IPS-20b (cell line): ENCODE measurements around the gene ZNF322.

ENCODE experiments used
- H3K27ac ChIP-seq: one replicate; pipeline ENCODE4 v1.5.1; 2013; ENCODE audit warnings: low read length
- H3K27me3 ChIP-seq: 2 replicates; pipeline ENCODE4 v1.6.1; 2013; ENCODE audit warnings: mild to moderate bottlenecking, low read length, inconsistent platforms; ENCODE audit not compliant: insufficient read depth
- H3K36me3 ChIP-seq: 2 replicates; pipeline ENCODE4 v1.6.1; 2013; ENCODE audit warnings: low read depth, mild to moderate bottlenecking, inconsistent platforms, low read length, moderate library complexity; ENCODE audit not compliant: insufficient read depth
- H3K4me1 ChIP-seq: 2 replicates; pipeline ENCODE4 v1.6.1; 2013; ENCODE audit warnings: mild to moderate bottlenecking, control low read depth, inconsistent platforms, low read length, moderate library complexity; ENCODE audit not compliant: insufficient read depth
- H3K4me3 ChIP-seq: 2 replicates; pipeline ENCODE4 v1.5.1; 2013; ENCODE audit warnings: mild to moderate bottlenecking, low read length, inconsistent platforms
- H3K9ac ChIP-seq: 2 replicates; pipeline ENCODE4 v1.6.1; 2013; ENCODE audit warnings: low read depth, mild to moderate bottlenecking, inconsistent platforms, low read length, moderate library complexity
- H3K9me3 ChIP-seq: 2 replicates; pipeline ENCODE4 v1.6.1; 2013; ENCODE audit warnings: mild to moderate bottlenecking, low read depth, low read length, inconsistent platforms; ENCODE audit not compliant: insufficient read depth

ZNF322 gene

GRCh38 chr6:26657256-26657655 is 2.3 kb downstream of the ZNF322 start:
- Histone ChIP-seq H3K27me3 (peaks cover 16% of the 10 kb centered on the region), H3K9me3 (no peaks in the 10 kb centered on the region), H3K4me3 (no peak overlapping the region), H3K9ac (no peak overlapping the region), H3K36me3 (peaks cover 48% of the 10 kb centered on the region), H3K4me1 (peaks cover 3% of the 10 kb centered on the region; the same call in 1 of the 2 replicates), H3K27ac (no peak overlapping the region)

GRCh38 chr6:26653007-26653406 is 6.5 kb downstream of the ZNF322 start:
- no peak overlapping the region for H3K9ac ChIP-seq
- no peaks in the 10 kb centered on the region for H3K27me3 ChIP-seq
- H3K4me1 ChIP-seq, result no peaks in the 10 kb centered on the region
- no peak overlapping the region for H3K4me3 ChIP-seq
- H3K9me3 ChIP-seq, result peaks cover 4% of the 10 kb centered on the region; the same call in 1 of the 2 replicates
- H3K27ac ChIP-seq, result no peak overlapping the region
- H3K36me3 ChIP-seq, result peaks cover 60% of the 10 kb centered on the region

- H3K9ac ChIP-seq, result no peak overlapping the region
- H3K27me3 ChIP-seq, result no peaks in the 10 kb centered on the region
- no peak overlapping the region for H3K27ac ChIP-seq
- no peaks in the 10 kb centered on the region for H3K4me1 ChIP-seq
- peaks cover 4% of the 10 kb centered on the region; the same call in 1 of the 2 replicates for H3K9me3 ChIP-seq
- H3K4me3 ChIP-seq, result no peak overlapping the region
- peaks cover 46% of the 10 kb centered on the region for H3K36me3 ChIP-seq
Measured at GRCh38 chr6:26651133-26651781, 8.3 kb downstream of the ZNF322 start.

GRCh38 chr6:26646074-26646473 is 13.5 kb downstream of the ZNF322 start:
- Histone ChIP-seq H3K9ac (no peak overlapping the region), H3K9me3 (peaks cover 4% of the 10 kb centered on the region; the same call in 1 of the 2 replicates), H3K27ac (no peak overlapping the region), H3K4me1 (no peaks in the 10 kb centered on the region), H3K27me3 (no peaks in the 10 kb centered on the region), H3K36me3 (peaks cover 33% of the 10 kb centered on the region), H3K4me3 (no peak overlapping the region)

- peaks cover 59% of the 10 kb centered on the region for H3K36me3 ChIP-seq
- no peaks in the 10 kb centered on the region for H3K4me1 ChIP-seq
- no peaks in the 10 kb centered on the region for H3K27me3 ChIP-seq
- H3K9me3 ChIP-seq, result peaks cover 15% of the 10 kb centered on the region
- no peak overlapping the region for H3K27ac ChIP-seq
- no peak overlapping the region for H3K4me3 ChIP-seq
- H3K9ac ChIP-seq, result no peak overlapping the region
Measured at GRCh38 chr6:26640806-26641205, 18.7 kb downstream of the ZNF322 start.

GRCh38 chr6:26629359-26629758 is 30.2 kb downstream of the ZNF322 start:
- Histone ChIP-seq H3K36me3 (peaks cover 5% of the 10 kb centered on the region; the same call in 1 of the 2 replicates), H3K27ac (no peak overlapping the region), H3K9ac (no peak overlapping the region), H3K27me3 (no peaks in the 10 kb centered on the region), H3K4me1 (no peaks in the 10 kb centered on the region), H3K9me3 (peaks cover 6% of the 10 kb centered on the region), H3K4me3 (no peak overlapping the region)

- Histone ChIP-seq H3K36me3 (no peaks in the 10 kb centered on the region), H3K4me1 (no peaks in the 10 kb centered on the region), H3K27me3 (no peaks in the 10 kb centered on the region), H3K9ac (no peak overlapping the region), H3K27ac (no peak overlapping the region), H3K9me3 (peaks cover 9% of the 10 kb centered on the region), H3K4me3 (no peak overlapping the region)
Measured at GRCh38 chr6:26627843-26628242, 31.7 kb downstream of the ZNF322 start.

- H3K27me3 ChIP-seq, result no peaks in the 10 kb centered on the region
- H3K4me1 ChIP-seq, result no peaks in the 10 kb centered on the region
- no peak overlapping the region for H3K4me3 ChIP-seq
- no peaks in the 10 kb centered on the region for H3K36me3 ChIP-seq
- no peak overlapping the region for H3K27ac ChIP-seq
- peaks cover 9% of the 10 kb centered on the region for H3K9me3 ChIP-seq
- no peak overlapping the region for H3K9ac ChIP-seq
Measured at GRCh38 chr6:26624557-26624956, 35.0 kb downstream of the ZNF322 start.

GRCh38 chr6:26623339-26623859 is 36.1 kb downstream of the ZNF322 start:
- Histone ChIP-seq H3K4me3 (no peak overlapping the region), H3K27ac (no peak overlapping the region), H3K36me3 (no peaks in the 10 kb centered on the region), H3K9ac (no peak overlapping the region), H3K4me1 (no peaks in the 10 kb centered on the region), H3K9me3 (peaks cover 9% of the 10 kb centered on the region), H3K27me3 (no peaks in the 10 kb centered on the region)

- Histone ChIP-seq H3K4me1 (no peaks in the 10 kb centered on the region), H3K9me3 (peaks cover 5% of the 10 kb centered on the region; the same call in 1 of the 2 replicates), H3K9ac (peak overlapping the region; percentile 14; the same call in 1 of the 2 replicates), H3K36me3 (no peaks in the 10 kb centered on the region), H3K4me3 (peak overlapping the region; percentile 82), H3K27me3 (peaks cover 67% of the 10 kb centered on the region), H3K27ac (no peak overlapping the region)
Measured at GRCh38 chr6:26613689-26614683, 45.6 kb downstream of the ZNF322 start.

- peaks cover 5% of the 10 kb centered on the region; the same call in 1 of the 2 replicates for H3K9me3 ChIP-seq
- H3K27me3 ChIP-seq, result peaks cover 67% of the 10 kb centered on the region
- H3K4me3 ChIP-seq, result peak overlapping the region; percentile 82; the same call in 1 of the 2 replicates
Measured at GRCh38 chr6:26613201-26613600, 46.3 kb downstream of the ZNF322 start.

More at GRCh38 chr6:26613201-26613600, 46.3 kb downstream of the ZNF322 start:
- H3K27ac ChIP-seq, result no peak overlapping the region
- no peak overlapping the region for H3K9ac ChIP-seq
- no peaks in the 10 kb centered on the region for H3K36me3 ChIP-seq
- H3K4me1 ChIP-seq, result no peaks in the 10 kb centered on the region
